Fibroblast of lung (primary cell): ENCODE results near the gene FANCE. TPM values are rescaled to one million over a fixed set of nuclear protein-coding genes. Genes with fewer than 3 reads are reported as not detected.

Source experiments
- DNase-seq, 2 donors: peaks; one replicate each; pipeline versions ENCODE4 v3.0.0 to v3.0.0-alpha.2; 2010; ENCODE audit warnings: low read depth in 2 of 2
- H2AFZ ChIP-seq: 2 replicates; pipeline ENCODE4 v1.5.1; 2012; ENCODE audit warnings: low read length, control low read depth, inconsistent platforms
- H3K27ac ChIP-seq: 2 replicates; pipeline ENCODE4 v1.5.1; 2011; ENCODE audit warnings: low read length, control low read depth; ENCODE audit not compliant: insufficient read depth
- H3K27me3 ChIP-seq: 2 replicates; pipeline ENCODE4 v1.5.1; 2011; ENCODE audit warnings: mild to moderate bottlenecking, low read length; ENCODE audit not compliant: control insufficient read depth, insufficient read depth
- H3K36me3 ChIP-seq: 2 replicates; pipeline ENCODE4 v1.5.1; 2011; ENCODE audit warnings: low read length; ENCODE audit not compliant: control insufficient read depth, insufficient read depth
- H3K4me1 ChIP-seq: 2 replicates; pipeline ENCODE4 v1.5.1; 2011; ENCODE audit warnings: low read length; ENCODE audit not compliant: control insufficient read depth, insufficient read depth; ENCODE audit errors: extremely low read depth
- H3K4me2 ChIP-seq: 2 replicates; pipeline ENCODE4 v1.5.1; 2011; ENCODE audit warnings: low read length, control low read depth; ENCODE audit not compliant: insufficient read depth; ENCODE audit errors: extremely low read depth
- H3K4me3 ChIP-seq, 4 experiments: fragments of 200-600 bp in 1 of 4; sonication (generic) in 1 of 4; replicated peaks in 1 of 4; 2 replicates each; pipeline ENCODE4 v1.5.1; 2011 to 2016; ENCODE audit warnings: low read length in 4 of 4, low read depth in 3 of 4, mild to moderate bottlenecking in 3 of 4, control low read depth in 2 of 4, inconsistent platforms in 1 of 4, mixed read lengths in 1 of 4; ENCODE audit not compliant: insufficient read depth in 1 of 4; ENCODE audit errors: control extremely low read depth in 1 of 4
- H3K79me2 ChIP-seq: 2 replicates; pipeline ENCODE4 v1.5.1; 2012; ENCODE audit warnings: mild to moderate bottlenecking, low read length, inconsistent platforms; ENCODE audit not compliant: control insufficient read depth, insufficient read depth
- H3K9ac ChIP-seq: 2 replicates; pipeline ENCODE4 v1.5.1; 2011; ENCODE audit warnings: mild to moderate bottlenecking, low read length, control low read depth; ENCODE audit not compliant: insufficient read depth
- H3K9me3 ChIP-seq: 2 replicates; pipeline ENCODE4 v1.5.1; 2012; ENCODE audit warnings: low read depth, low read length; ENCODE audit not compliant: control insufficient read depth, insufficient read depth
- H4K20me1 ChIP-seq: 2 replicates; pipeline ENCODE4 v1.5.1; 2011; ENCODE audit warnings: low read length; ENCODE audit not compliant: control insufficient read depth, insufficient read depth; ENCODE audit errors: extremely low read depth
- CTCF ChIP-seq, 2 donors: IDR thresholded peaks in 1 of 2; conservative IDR thresholded peaks in 1 of 2; 1 replicate in 1 of 2; 2 replicates in 1 of 2; pipeline ENCODE4 v1.5.1; 2011 to 2012; ENCODE audit warnings: low read length in 2 of 2, control low read depth in 1 of 2, inconsistent platforms in 1 of 2, low read depth in 1 of 2, mild to moderate bottlenecking in 1 of 2
- EZH2 ChIP-seq: IDR thresholded peaks from 2 replicates; pipeline ENCODE4 v1.5.1; 2012; ENCODE audit warnings: low read length, control low read depth, mild to moderate bottlenecking; ENCODE audit errors: missing control alignments
- polyA plus RNA-seq, 2 donors: library from polyadenylated mRNA; depleted of rRNA in 1 of 2; stranded (reverse) in 1 of 2; unstranded in 1 of 2; fragments of >200 nt; gene quantifications; 2 replicates each; pipeline ENCODE4 v1.2.1, GENCODE V29; 2011 to 2012; ENCODE audit warnings: missing spikeins in 1 of 2
- total RNA-seq: library from RNA; depleted of rRNA; stranded (reverse); fragments of >200 nt; gene quantifications from 2 replicates; pipeline ENCODE4 v1.2.1, GENCODE V29; 2014

FANCE gene
- total and polyA plus RNA-seq, 2 donors (not counting 1 experiment from before 2014, with no cell fraction given) = 3.2 to 10.7 TPM

DNA sequence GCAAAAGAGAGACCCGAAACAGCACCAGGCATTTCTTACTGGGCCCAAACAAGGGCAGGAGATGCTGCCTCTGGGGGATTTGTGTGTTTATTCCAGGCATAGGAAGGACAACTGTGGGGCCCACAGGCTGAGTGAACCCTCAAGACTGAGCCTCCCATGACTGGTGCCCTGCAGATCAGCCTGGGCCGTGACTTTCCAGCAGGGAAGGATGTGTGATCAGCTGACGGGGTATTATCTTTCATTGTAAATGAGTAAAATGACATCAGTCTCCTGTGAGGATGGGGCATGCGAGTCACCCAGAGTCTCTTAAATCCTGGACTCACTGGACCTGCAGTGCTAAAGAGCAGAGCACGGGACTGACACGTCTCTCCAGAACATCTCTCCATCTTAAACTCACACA is 48.6 kb downstream of the FANCE start:
- TF ChIP-seq CTCF (conservative IDR thresholded peaks at IDR 0.05 in 1 of 2, IDR thresholded peaks at IDR 0.05 in 1 of 2; ENCODE audit: low read depth in 1 of 2, low read length in 2 of 2) = no peak
- no peak for TF ChIP-seq EZH2
- Histone ChIP-seq H3K4me2 (no peak overlapping the region), H2AFZ (no peak overlapping the region)

GRCh38 chr6:35501784-35502183 is 49.6 kb downstream of the FANCE start:
- Histone ChIP-seq H3K27ac (no peak overlapping the region), H3K4me3 (no peak overlapping the region), H4K20me1 (no peaks in the 10 kb centered on the region), H3K9me3 (no peaks in the 10 kb centered on the region), H2AFZ (no peak overlapping the region), H3K27me3 (peaks cover 10% of the 10 kb centered on the region), H3K4me1 (peaks cover 4% of the 10 kb centered on the region), H3K4me2 (no peak overlapping the region), H3K9ac (no peak overlapping the region), H3K79me2 (no peaks in the 10 kb centered on the region), H3K36me3 (no peaks in the 10 kb centered on the region)
- TF ChIP-seq EZH2 = no peak
- no peak for DNase-seq

More for the DNA sequence above, 48.6 kb downstream of the FANCE start:
- Histone ChIP-seq H4K20me1 (no peaks in the 10 kb centered on the region), H3K4me1 (peaks cover 4% of the 10 kb centered on the region), H3K9ac (no peak overlapping the region), H3K27ac (no peak overlapping the region), H3K4me3 (no peak overlapping the region), H3K36me3 (no peaks in the 10 kb centered on the region), H3K9me3 (no peaks in the 10 kb centered on the region), H3K27me3 (peaks cover 2% of the 10 kb centered on the region), H3K79me2 (peaks cover 4% of the 10 kb centered on the region)
- peak; percentile 36 to 41 for DNase-seq

DNA sequence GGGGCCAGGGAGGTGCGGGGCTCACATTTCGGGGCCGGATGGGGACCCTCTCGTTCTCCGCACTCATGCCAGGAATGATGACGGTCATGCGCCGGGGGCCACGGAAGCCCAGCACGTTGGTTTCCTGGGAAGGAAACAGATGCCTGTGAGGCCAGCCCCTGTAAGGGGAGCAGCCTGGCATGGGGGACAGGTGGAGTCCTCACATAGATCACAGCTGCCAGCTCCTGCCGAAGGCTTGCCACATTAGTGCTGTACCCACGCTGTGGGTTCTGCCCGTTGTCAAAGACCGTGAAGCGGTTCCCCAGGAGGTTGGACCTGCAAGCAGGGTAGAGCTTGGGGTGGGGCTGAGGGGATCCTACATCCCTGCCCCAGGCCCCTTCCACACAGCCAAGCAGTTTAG is 51.4 kb downstream of the FANCE start:
- no peak for TF ChIP-seq CTCF (conservative IDR thresholded peaks at IDR 0.05 in 1 of 2, IDR thresholded peaks at IDR 0.05 in 1 of 2; ENCODE audit: low read depth in 1 of 2, low read length in 2 of 2)
- no peak for TF ChIP-seq EZH2
- DNase-seq = no peak
- H3K79me2 ChIP-seq = no peaks in the 10 kb centered on the region
- H4K20me1 ChIP-seq = no peaks in the 10 kb centered on the region
- H3K4me2 ChIP-seq = no peak overlapping the region
- H3K27me3 ChIP-seq = peaks cover 15% of the 10 kb centered on the region
- no peak overlapping the region for H3K27ac ChIP-seq
- no peak overlapping the region for H3K9ac ChIP-seq
- H2AFZ ChIP-seq = no peak overlapping the region
- H3K36me3 ChIP-seq = no peaks in the 10 kb centered on the region
- no peak overlapping the region for H3K4me3 ChIP-seq
- H3K9me3 ChIP-seq = no peaks in the 10 kb centered on the region
- no peaks in the 10 kb centered on the region for H3K4me1 ChIP-seq
